ENCODE data around the gene ARMC9. TPM values are rescaled to one million over a fixed set of nuclear protein-coding genes. Genes with fewer than 3 reads are reported as not detected.
A peak's percentile ranks its signal among the peaks of the same experiment; 100 is the strongest.

ARMC9 gene
- total and polyA plus RNA-seq, 8 donors: 11.4 to 40.6 (median 13.9) TPM

- no peaks in the 10 kb centered on the region for H3K9me3 ChIP-seq
- DNase-seq (no peak), ATAC-seq (no peak)
- no peaks in the 10 kb centered on the region for H3K27me3 ChIP-seq
- TF ChIP-seq CTCF (IDR thresholded peaks at IDR 0.05): no peak
- peaks cover 0 to 29% of the 10 kb centered on the region in 2 donors for H3K36me3 ChIP-seq
- H3K27ac ChIP-seq: no peak overlapping the region
- intact Hi-C loops (cut with DNase I): no loop called here
- H3K4me1 ChIP-seq: no peaks in the 10 kb centered on the region
- H3K4me3 ChIP-seq: no peak overlapping the region
Measured at GRCh38 chr2:231332388-231332787, 134.0 kb downstream of the ARMC9 start.

GRCh38 chr2:231332872-231333500 is 134.6 kb downstream of the ARMC9 start:
- intact Hi-C loops (cut with DNase I): no loop called here
- TF ChIP-seq CTCF (IDR thresholded peaks at IDR 0.05): no peak
- no peak overlapping the region for H3K27ac ChIP-seq
- no peaks in the 10 kb centered on the region for H3K27me3 ChIP-seq
- H3K4me1 ChIP-seq: no peaks in the 10 kb centered on the region
- ATAC-seq (no peak), DNase-seq (no peak)
- no peak overlapping the region for H3K4me3 ChIP-seq
- peaks cover 0 to 29% of the 10 kb centered on the region in 2 donors for H3K36me3 ChIP-seq
- no peaks in the 10 kb centered on the region for H3K9me3 ChIP-seq

GRCh38 chr2:231334179-231334930 is 135.9 kb downstream of the ARMC9 start:
- Histone ChIP-seq H3K36me3 (peaks cover 0 to 25% of the 10 kb centered on the region in 2 donors), H3K27ac (no peak overlapping the region), H3K27me3 (no peaks in the 10 kb centered on the region), H3K4me1 (no peaks in the 10 kb centered on the region), H3K9me3 (no peaks in the 10 kb centered on the region), H3K4me3 (no peak overlapping the region)
- TF ChIP-seq CTCF (IDR thresholded peaks at IDR 0.05): no peak
- ATAC-seq (peak; percentile 30), DNase-seq (peak in 1 of 4 donors; percentile 63)
- intact Hi-C loops (cut with DNase I): no loop called here

GRCh38 chr2:231334981-231335380 is 136.6 kb downstream of the ARMC9 start:
- DNase-seq: no peak
- H3K36me3 ChIP-seq: peaks cover 0 to 25% of the 10 kb centered on the region in 2 donors
- H3K27me3 ChIP-seq: no peaks in the 10 kb centered on the region
- H3K9me3 ChIP-seq: no peaks in the 10 kb centered on the region
- ATAC-seq: no peak
- H3K4me1 ChIP-seq: no peaks in the 10 kb centered on the region
- intact Hi-C loops (cut with DNase I): no loop called here
- no peak overlapping the region for H3K27ac ChIP-seq
- H3K4me3 ChIP-seq: no peak overlapping the region
- no peak for TF ChIP-seq CTCF (IDR thresholded peaks at IDR 0.05)

GRCh38 chr2:231335591-231335990 is 137.2 kb downstream of the ARMC9 start:
- no peak for TF ChIP-seq CTCF (IDR thresholded peaks at IDR 0.05)

More at GRCh38 chr2:231335591-231335990, 137.2 kb downstream of the ARMC9 start:
- no peaks in the 10 kb centered on the region for H3K27me3 ChIP-seq
- no peak overlapping the region for H3K4me3 ChIP-seq
- intact Hi-C loops (cut with DNase I): no loop called here
- H3K4me1 ChIP-seq: no peaks in the 10 kb centered on the region
- no peak overlapping the region for H3K27ac ChIP-seq
- H3K36me3 ChIP-seq: peaks cover 0 to 21% of the 10 kb centered on the region in 2 donors
- H3K9me3 ChIP-seq: no peaks in the 10 kb centered on the region
- no peak for DNase-seq
- no peak for ATAC-seq
